Neuronal stem cell (in vitro differentiated cells): ENCODE results near the gene PBX4.

Experiments used
- DNase-seq: peaks from one replicate; pipeline ENCODE4 v3.0.0-alpha.2; 2013; ENCODE audit warnings: low spot score
- H2AFZ ChIP-seq: one replicate; pipeline ENCODE4 v1.6.1; 2013; ENCODE audit warnings: mild to moderate bottlenecking, low read length, inconsistent platforms
- H2AK5ac ChIP-seq: 2 replicates; pipeline ENCODE4 v1.6.1; 2013; ENCODE audit warnings: low read depth, mild to moderate bottlenecking, inconsistent platforms, low read length, moderate library complexity, mixed read lengths
- H2BK120ac ChIP-seq: 2 replicates; pipeline ENCODE4 v1.6.1; 2013; ENCODE audit warnings: low read depth, mild to moderate bottlenecking, inconsistent platforms, low read length, moderate library complexity, mixed read lengths
- H2BK12ac ChIP-seq: one replicate; pipeline ENCODE4 v1.6.1; 2013; ENCODE audit warnings: low read length, inconsistent platforms
- H2BK15ac ChIP-seq: 2 replicates; pipeline ENCODE4 v1.6.1; 2013; ENCODE audit warnings: mild to moderate bottlenecking, low read length, inconsistent platforms, mixed read lengths
- H2BK5ac ChIP-seq: one replicate; pipeline ENCODE4 v1.6.1; 2013; ENCODE audit warnings: inconsistent platforms, mild to moderate bottlenecking, low read length, moderate library complexity
- H3K14ac ChIP-seq: one replicate; pipeline ENCODE4 v1.6.1; 2013; ENCODE audit warnings: low read length, inconsistent platforms
- H3K18ac ChIP-seq: 2 replicates; pipeline ENCODE4 v1.6.1; 2013; ENCODE audit warnings: low read length, inconsistent platforms
- H3K23ac ChIP-seq: 2 replicates; pipeline ENCODE4 v1.6.1; 2013; ENCODE audit warnings: low read depth, mild to moderate bottlenecking, mixed read lengths, low read length, inconsistent platforms; ENCODE audit not compliant: poor library complexity
- H3K27ac ChIP-seq: replicated peaks from 3 replicates; pipeline ENCODE4 v1.5.1; 2013; ENCODE audit warnings: low read length, inconsistent platforms
- H3K27me3 ChIP-seq, 3 experiments: 2 replicates each; pipeline ENCODE4 v1.6.1; 2013; ENCODE audit warnings: low read length in 3 of 3, mild to moderate bottlenecking in 2 of 3, inconsistent platforms in 1 of 3, low read depth in 1 of 3, mixed read lengths in 1 of 3, moderate library complexity in 1 of 3; ENCODE audit not compliant: control insufficient read depth in 3 of 3, insufficient read depth in 3 of 3
- H3K36me3 ChIP-seq, 2 donors: replicated peaks in 1 of 2; 2 replicates each; pipeline ENCODE4 v1.6.1; 2013; ENCODE audit warnings: low read length in 2 of 2; ENCODE audit not compliant: control insufficient read depth in 2 of 2, insufficient read depth in 2 of 2
- H3K4ac ChIP-seq: 2 replicates; pipeline ENCODE4 v1.6.1; 2013; ENCODE audit warnings: inconsistent platforms, mild to moderate bottlenecking, low read length, moderate library complexity
- H3K4me1 ChIP-seq, 2 donors: 1 replicate in 1 of 2; 2 replicates in 1 of 2; pipeline ENCODE4 v1.6.1; 2013; ENCODE audit warnings: low read length in 2 of 2, low read depth in 1 of 2; ENCODE audit not compliant: control insufficient read depth in 2 of 2, insufficient read depth in 1 of 2
- H3K4me2 ChIP-seq: one replicate; pipeline ENCODE4 v1.6.1; 2013; ENCODE audit warnings: mild to moderate bottlenecking, low read length, inconsistent platforms; ENCODE audit not compliant: insufficient read depth, poor library complexity, severe bottlenecking
- H3K4me3 ChIP-seq, 2 donors: 2 replicates each; pipeline ENCODE4 v1.5.1; 2013; ENCODE audit warnings: low read length in 2 of 2, mild to moderate bottlenecking in 2 of 2, inconsistent platforms in 1 of 2, moderate library complexity in 1 of 2
- H3K79me1 ChIP-seq: one replicate; pipeline ENCODE4 v1.6.1; 2013; ENCODE audit warnings: low read depth, mild to moderate bottlenecking, inconsistent platforms, low read length, moderate library complexity
- H3K9ac ChIP-seq: one replicate; pipeline ENCODE4 v1.6.1; 2013; ENCODE audit warnings: mild to moderate bottlenecking, low read depth, low read length, inconsistent platforms; ENCODE audit not compliant: poor library complexity
- H3K9me3 ChIP-seq, 2 donors: replicated peaks in 1 of 2; 2 replicates each; pipeline versions ENCODE3 to v1.6.1; 2013; ENCODE audit warnings: low read length in 2 of 2, mild to moderate bottlenecking in 2 of 2, inconsistent platforms in 1 of 2, low read depth in 1 of 2, mixed read lengths in 1 of 2, moderate library complexity in 1 of 2; ENCODE audit not compliant: control insufficient read depth in 2 of 2, insufficient read depth in 1 of 2
- H4K8ac ChIP-seq: one replicate; pipeline ENCODE4 v1.6.1; 2013; ENCODE audit warnings: low read depth, mild to moderate bottlenecking, inconsistent platforms, low read length, moderate library complexity
- H4K91ac ChIP-seq: one replicate; pipeline ENCODE4 v1.6.1; 2013; ENCODE audit warnings: low read length, low read depth, mild to moderate bottlenecking, inconsistent platforms; ENCODE audit not compliant: poor library complexity
- WGBS, 2 donors: extraction: QIAGEN DNeasy Blood & Tissue Kit; methylation state at CpG; one replicate each; pipeline ENCODE4 v1.1.7; 2013; ENCODE audit warnings: missing lambda C conversion rate in 2 of 2, mixed read lengths in 1 of 2; ENCODE audit not compliant: insufficient read length in 2 of 2, insufficient replicate concordance in 1 of 2; ENCODE audit errors: extremely low coverage in 2 of 2; 5-methylcytosine and 5-hydroxymethylcytosine counted together

Gene PBX4

DNA sequence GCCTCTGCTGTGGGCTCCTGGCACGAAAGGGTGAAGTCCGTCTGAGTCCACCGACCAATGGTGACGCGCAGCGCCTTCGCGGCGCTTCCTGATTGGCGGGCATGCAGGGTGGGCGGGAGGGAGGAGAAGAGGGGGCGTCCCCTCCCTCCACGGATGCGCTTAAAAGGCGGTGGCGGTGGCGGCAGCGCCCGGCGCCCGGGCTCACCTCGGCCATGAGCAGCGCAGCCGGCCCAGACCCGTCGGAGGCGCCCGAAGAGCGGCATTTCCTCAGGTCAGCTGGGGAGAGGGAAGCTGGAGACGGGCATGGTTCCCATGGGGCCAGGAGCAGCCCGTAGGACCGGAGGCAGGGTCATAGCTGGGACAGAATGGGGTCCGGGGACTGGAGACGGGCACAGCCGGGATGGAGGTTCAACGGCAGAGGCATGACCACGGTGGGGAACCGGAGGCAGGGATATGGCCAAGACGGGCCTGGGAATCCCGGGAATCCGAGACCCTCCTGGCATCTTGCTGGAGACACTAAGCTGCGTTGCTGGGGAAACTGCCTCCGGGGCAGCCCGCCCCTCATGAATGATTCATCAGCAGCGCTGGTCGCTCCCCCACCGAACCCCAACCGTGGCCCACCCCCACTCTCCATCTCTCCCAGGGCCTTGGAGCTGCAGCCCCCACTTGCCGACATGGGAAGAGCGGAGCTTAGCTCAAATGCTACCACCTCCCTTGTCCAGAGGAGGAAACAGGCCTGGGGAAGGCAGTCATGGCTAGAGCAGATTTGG lies 89.6 kb downstream of the PBX4 start, which contains the start of gene YJEFN3:
TSS of gene YJEFN3 (plus strand) at position 191 of the 770 bp plus-strand sequence. CDS start at position 213, 22 bp downstream.
- H2BK120ac ChIP-seq: no peak within 1 kb of the TSS
- no peak for DNase-seq
- no peak within 1 kb of the TSS for H3K27ac ChIP-seq
- no peak within 1 kb of the TSS for H2AK5ac ChIP-seq
- H4K91ac ChIP-seq: no peak within 1 kb of the TSS
- no peak within 1 kb of the TSS for H2BK12ac ChIP-seq
- no peak within 1 kb of the TSS for H2BK15ac ChIP-seq
- no peak within 1 kb of the TSS for H3K4me3 ChIP-seq
- no CpG with 5 or more reads among the region's 50 CpGs for WGBS, 2 donors
- H3K14ac ChIP-seq: no peak within 1 kb of the TSS
- no peak within 1 kb of the TSS for H3K18ac ChIP-seq
- H3K79me1 ChIP-seq: peaks cover 10% of the 10 kb centered on the region
- H2AFZ ChIP-seq: no peak within 1 kb of the TSS
- no peak within 1 kb of the TSS for H3K4ac ChIP-seq
- no peak within 1 kb of the TSS for H3K9ac ChIP-seq
- no peak within 1 kb of the TSS for H4K8ac ChIP-seq
- H3K23ac ChIP-seq: peak within 1 kb of the TSS; percentile 14
- peaks cover 17 to 26% of the 10 kb centered on the region in 2 donors for H3K4me1 ChIP-seq
- H3K36me3 ChIP-seq: peaks cover 16 to 73% of the 10 kb centered on the region in 2 donors
- H3K9me3 ChIP-seq: no peaks in the 10 kb centered on the region
- no peaks in the 10 kb centered on the region for H3K27me3 ChIP-seq
- H3K4me2 ChIP-seq: no peak within 1 kb of the TSS
- no peak within 1 kb of the TSS for H2BK5ac ChIP-seq

DNA sequence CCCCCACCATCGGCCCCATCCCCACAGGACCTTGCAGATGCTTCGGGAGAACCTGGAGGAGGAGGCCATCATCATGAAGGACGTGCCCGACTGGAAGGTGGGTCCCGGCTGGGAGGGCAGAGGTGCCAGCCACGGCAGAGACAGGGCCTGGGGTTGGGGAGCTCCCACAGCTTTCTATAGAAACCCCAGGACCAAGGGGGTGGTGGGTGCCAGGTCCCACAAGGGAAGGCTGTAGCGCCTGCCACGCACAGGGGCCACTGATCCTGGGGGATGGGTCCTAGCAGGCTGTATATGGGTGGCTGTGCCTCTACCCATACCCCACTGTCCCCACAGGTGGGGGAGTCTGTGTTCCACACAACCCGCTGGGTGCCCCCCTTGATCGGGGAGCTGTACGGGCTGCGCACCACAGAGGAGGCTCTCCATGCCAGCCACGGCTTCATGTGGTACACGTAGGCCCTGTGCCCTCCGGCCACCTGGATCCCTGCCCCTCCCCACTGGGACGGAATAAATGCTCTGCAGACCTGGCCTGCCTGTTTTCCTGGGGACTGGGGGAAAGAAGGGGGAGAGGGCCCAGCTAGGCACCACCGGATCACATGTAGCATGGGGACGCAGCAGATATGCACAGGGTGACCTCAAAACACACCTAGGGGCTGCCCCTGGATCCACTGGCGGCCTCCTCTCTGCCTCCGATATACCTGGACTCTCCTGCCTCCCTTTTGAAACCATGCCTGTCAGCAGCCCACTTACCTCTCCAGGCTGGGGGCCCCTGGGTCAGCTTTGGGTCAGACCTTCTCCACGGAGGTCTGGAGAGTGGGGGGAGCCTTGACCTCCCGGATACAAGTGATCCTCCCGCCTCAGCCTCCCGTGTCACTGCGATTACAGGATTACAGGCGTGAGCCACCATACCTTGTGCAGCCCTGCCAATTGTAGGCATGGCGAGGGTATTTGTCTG lies 90.5 kb downstream of the PBX4 start:
- Histone ChIP-seq H3K18ac (no peak overlapping the region), H4K91ac (no peak overlapping the region), H2AK5ac (no peak overlapping the region), H3K4me2 (no peak overlapping the region), H3K27ac (no peak overlapping the region), H2BK12ac (no peak overlapping the region), H3K9me3 (no peaks in the 10 kb centered on the region), H3K14ac (no peak overlapping the region), H2AFZ (no peak overlapping the region), H3K9ac (no peak overlapping the region), H2BK15ac (no peak overlapping the region), H3K4me3 (no peak overlapping the region), H3K79me1 (peaks cover 12% of the 10 kb centered on the region), H2BK120ac (no peak overlapping the region), H4K8ac (no peak overlapping the region), H3K36me3 (peaks cover 16 to 78% of the 10 kb centered on the region in 2 donors), H3K4me1 (peaks cover 17 to 24% of the 10 kb centered on the region in 2 donors), H3K23ac (no peak overlapping the region), H3K27me3 (no peaks in the 10 kb centered on the region), H3K4ac (no peak overlapping the region), H2BK5ac (no peak overlapping the region)
- DNase-seq: no peak
- no CpG with 5 or more reads among the region's 27 CpGs for WGBS, 2 donors

GRCh38 chr19:19527371-19527656 lies 91.2 kb downstream of the PBX4 start:
- no peak overlapping the region for H2BK12ac ChIP-seq
- peak overlapping the region; percentile 77 for H3K23ac ChIP-seq
- no peak overlapping the region for H2BK5ac ChIP-seq
- no peak overlapping the region for H2AFZ ChIP-seq
- no CpG with 5 or more reads among the region's 9 CpGs for WGBS, 2 donors
- H3K4me3 ChIP-seq: no peak overlapping the region
- DNase-seq: no peak
- no peaks in the 10 kb centered on the region for H3K27me3 ChIP-seq
- H3K9ac ChIP-seq: peak overlapping the region; percentile 15
- no peak overlapping the region for H3K27ac ChIP-seq
- no peak overlapping the region for H2AK5ac ChIP-seq
- peaks cover 12% of the 10 kb centered on the region for H3K79me1 ChIP-seq
- H3K14ac ChIP-seq: no peak overlapping the region
- no peak overlapping the region for H4K8ac ChIP-seq
- H3K4me1 ChIP-seq: peaks cover 17 to 20% of the 10 kb centered on the region in 2 donors
- no peak overlapping the region for H2BK120ac ChIP-seq
- H3K4me2 ChIP-seq: no peak overlapping the region
- H3K18ac ChIP-seq: no peak overlapping the region
- no peaks in the 10 kb centered on the region for H3K9me3 ChIP-seq
- no peak overlapping the region for H4K91ac ChIP-seq
- no peak overlapping the region for H3K4ac ChIP-seq
- H2BK15ac ChIP-seq: no peak overlapping the region
- H3K36me3 ChIP-seq: peaks cover 15 to 76% of the 10 kb centered on the region in 2 donors
